ENCODE data around the gene NKAIN4.
"Not testable (repeated sequence)": the region's sequence is repeated elsewhere in the genome, so short reads cannot be mapped to it uniquely, and the experiment has no call there.

The NKAIN4 gene

GRCh38 chr20:63254606-63255384 lies 532 bp upstream of the NKAIN4 start:
- no peak for DNase-seq

GRCh38 chr20:63253438-63254231 lies 628 bp downstream of the NKAIN4 start:
- no peak for DNase-seq

- DNase-seq = no peak
Measured at GRCh38 chr20:63253065-63253437, 1.2 kb downstream of the NKAIN4 start.

- DNase-seq = no peak
Measured at GRCh38 chr20:63252284-63252711, 2.0 kb downstream of the NKAIN4 start.

- DNase-seq = not testable (repeated sequence)
Measured at GRCh38 chr20:63251350-63251749, 2.9 kb downstream of the NKAIN4 start.

GRCh38 chr20:63249891-63250290 lies 4.4 kb downstream of the NKAIN4 start:
- no peak for DNase-seq

- DNase-seq = no peak
Measured at GRCh38 chr20:63248835-63249591, 5.2 kb downstream of the NKAIN4 start.

- no peak for DNase-seq
Measured at GRCh38 chr20:63247671-63248228, 6.5 kb downstream of the NKAIN4 start.

- no peak for DNase-seq
Measured at GRCh38 chr20:63246490-63247288, 7.6 kb downstream of the NKAIN4 start.

GRCh38 chr20:63244468-63244867 lies 9.8 kb downstream of the NKAIN4 start:
- no peak for DNase-seq

GRCh38 chr20:63243604-63244247 lies 10.5 kb downstream of the NKAIN4 start:
- DNase-seq = no peak

- DNase-seq = no peak
Measured at GRCh38 chr20:63242736-63243135, 11.5 kb downstream of the NKAIN4 start.

- no peak for DNase-seq
Measured at GRCh38 chr20:63241272-63241671, 13.0 kb downstream of the NKAIN4 start.

- DNase-seq = no peak
Measured at GRCh38 chr20:63240004-63240403, 14.3 kb downstream of the NKAIN4 start.

- DNase-seq = no peak
Measured at GRCh38 chr20:63239431-63239830, 14.8 kb downstream of the NKAIN4 start.

- DNase-seq = no peak
Measured at GRCh38 chr20:63238514-63239125, 15.6 kb downstream of the NKAIN4 start.

- DNase-seq = no peak
Measured at GRCh38 chr20:63238031-63238430, 16.2 kb downstream of the NKAIN4 start.

- no peak for DNase-seq
Measured at GRCh38 chr20:63236116-63236837, 18.0 kb downstream of the NKAIN4 start.

GRCh38 chr20:63235399-63235983 lies 18.8 kb downstream of the NKAIN4 start, which contains the start of gene BIRC7:
TSS of gene BIRC7 (plus strand) at chr20:63235905. CDS start at chr20:63236097, 192 bp downstream.
- DNase-seq = no peak
